Gastrocnemius medialis (tissue), 4 donors: ENCODE data around the gene STAC2. TPM values are rescaled to one million over a fixed set of nuclear protein-coding genes. Genes with fewer than 3 reads are reported as not detected.

Experiments used
- ATAC-seq, 2 donors: fragments of 150-250 bp; one replicate each; pipeline ENCODE4 v1.9.1; 2016
- DNase-seq, 2 donors: peaks; one replicate each; pipeline ENCODE4 v3.0.0-alpha.2; 2019
- H3K27ac ChIP-seq, 4 donors: fragments of 200-600 bp; sonication (generic); 1 replicate in 1 of 4; 2 replicates in 3 of 4; pipeline ENCODE4 v1.5.1; 2016 to 2018; ENCODE audit warnings: mild to moderate bottlenecking in 2 of 4, moderate library complexity in 1 of 4
- H3K27me3 ChIP-seq, 3 donors: fragments of 200-600 bp; sonication (generic) in 2 of 3; 1 replicate in 1 of 3; 2 replicates in 2 of 3; pipeline versions ENCODE4 v1.5.1 to v1.6.0; 2016 to 2019; ENCODE audit warnings: mild to moderate bottlenecking in 1 of 3, moderate library complexity in 1 of 3
- H3K36me3 ChIP-seq, 2 donors: fragments of 200-600 bp; sonication (generic) in 1 of 2; one replicate each; pipeline ENCODE4 v1.5.1; 2017 to 2018
- H3K4me1 ChIP-seq, 2 donors: fragments of 200-600 bp; sonication (generic) in 1 of 2; one replicate each; pipeline ENCODE4 v1.5.1; 2016 to 2017; ENCODE audit warnings: mild to moderate bottlenecking in 2 of 2
- H3K4me3 ChIP-seq, 4 donors: fragments of 200-600 bp; sonication (generic) in 3 of 4; 1 replicate in 1 of 4; 2 replicates in 3 of 4; pipeline ENCODE4 v1.5.1; 2016 to 2019; ENCODE audit warnings: mild to moderate bottlenecking in 2 of 4
- H3K9me3 ChIP-seq, 3 donors: fragments of 200-600 bp; sonication (generic) in 2 of 3; 1 replicate in 1 of 3; 2 replicates in 2 of 3; pipeline ENCODE4 v1.5.1; 2016 to 2019
- CTCF ChIP-seq, 5 experiments: fragments of 450-650 bp in 3 of 5; fragments of 200-600 bp in 2 of 5; sonication (generic) in 2 of 5; IDR thresholded peaks in 4 of 5; conservative IDR thresholded peaks in 1 of 5; 1 replicate in 4 of 5; 2 replicates in 1 of 5; pipeline ENCODE4 v1.5.1; 2016 to 2019; ENCODE audit warnings: antibody characterized with exemption in 5 of 5, mild to moderate bottlenecking in 3 of 5, moderate library complexity in 3 of 5
- POLR2A ChIP-seq, 2 donors: fragments of 450-650 bp; IDR thresholded peaks; one replicate each; pipeline ENCODE4 v1.6.1; 2017; ENCODE audit warnings: antibody characterized with exemption in 2 of 2, mild to moderate bottlenecking in 2 of 2, moderate library complexity in 2 of 2
- in situ Hi-C, 4 donors: fragments of 200-750 bp; cut with MboI; loops; one replicate each; pipeline versions ENCODE4 v1.15.0 to v1.8.0; 2017; ENCODE audit warnings: low sequenced_read_pairs in 4 of 4
- intact Hi-C: fragments of 100-400 bp; cut with DNase I; formaldehyde crosslinking; loops from one replicate; pipeline ENCODE4 v1.15.1; 2023; ENCODE audit warnings: low total_unique reads
- total RNA-seq, 4 donors: library from RNA; depleted of rRNA; stranded (reverse); fragments of >200 nt; gene quantifications; one replicate each; pipeline versions ENCODE4 v1.1.0 to v1.2.3, GENCODE V29; 2016

The STAC2 gene
- total RNA-seq, 4 donors from 2014 or later: not detected

- Histone ChIP-seq H3K27ac (no peak overlapping the region), H3K4me3 (no peak overlapping the region), H3K36me3 (no peaks in the 10 kb centered on the region), H3K9me3 (no peaks in the 10 kb centered on the region), H3K4me1 (peaks cover 29% of the 10 kb centered on the region in 2 donors), H3K27me3 (peaks cover 10 to 12% (median 10%) of the 10 kb centered on the region in 3 donors)
- no peak for ATAC-seq
- TF ChIP-seq CTCF (IDR thresholded peaks at IDR 0.05 in 4 of 5, conservative IDR thresholded peaks at IDR 0.05 in 1 of 5) (no peak), POLR2A (IDR thresholded peaks at IDR 0.05) (no peak)
- intact Hi-C loops: no loop called here
- no peak for DNase-seq
- in situ Hi-C loops: loop anchor here in 1 of 4 donors (10.0 kb wide), 1 partner anchor 66 kb away; the partner anchor contains the start of gene ARL5C
These were observed 4.6 kb upstream of the STAC2 start for GRCh38 chr17:39230361-39230760.

GRCh38 chr17:39229274-39229913, 3.6 kb upstream of the STAC2 start:
- H3K27ac ChIP-seq: no peak overlapping the region
- in situ Hi-C loops (no loop called here), intact Hi-C loops (no loop called here)
- peaks cover 29% of the 10 kb centered on the region in 2 donors for H3K4me1 ChIP-seq
- H3K4me3 ChIP-seq: no peak overlapping the region
- DNase-seq (no peak), ATAC-seq (no peak)
- peaks cover 12 to 21% (median 18%) of the 10 kb centered on the region in 3 donors for H3K27me3 ChIP-seq
- H3K9me3 ChIP-seq: no peaks in the 10 kb centered on the region
- no peaks in the 10 kb centered on the region for H3K36me3 ChIP-seq
- TF ChIP-seq CTCF (IDR thresholded peaks at IDR 0.05 in 4 of 5, conservative IDR thresholded peaks at IDR 0.05 in 1 of 5) (no peak), POLR2A (IDR thresholded peaks at IDR 0.05) (no peak)

- peak; percentile 73 to 87 for ATAC-seq
- Histone ChIP-seq H3K27me3 (peaks cover 12 to 23% (median 18%) of the 10 kb centered on the region in 3 donors), H3K27ac (peak overlapping the region in 2 of 4 donors; percentile 35 to 37), H3K4me1 (peaks cover 29 to 30% of the 10 kb centered on the region in 2 donors), H3K36me3 (no peaks in the 10 kb centered on the region), H3K4me3 (no peak overlapping the region), H3K9me3 (no peaks in the 10 kb centered on the region)
- DNase-seq: no peak
- in situ Hi-C loops: no loop called here
- TF ChIP-seq CTCF (IDR thresholded peaks at IDR 0.05 in 4 of 5, conservative IDR thresholded peaks at IDR 0.05 in 1 of 5) (no peak), POLR2A (IDR thresholded peaks at IDR 0.05) (no peak)
- intact Hi-C loops: loop anchor here (2.0 kb wide), 1 partner anchor 15 kb away; no protein-coding TSS in a partner anchor
These were observed 1.7 kb upstream of the STAC2 start for GRCh38 chr17:39227364-39227919.

- H3K36me3 ChIP-seq: no peaks in the 10 kb centered on the region
- ATAC-seq (no peak), DNase-seq (no peak)
- intact Hi-C loops (loop anchor here (2.0 kb wide), 1 partner anchor 13 kb away; no protein-coding TSS in a partner anchor), in situ Hi-C loops (no loop called here)
- peak overlapping the region; percentile 36 to 51 (median 47) for H3K4me3 ChIP-seq
- no peak overlapping the region for H3K27ac ChIP-seq
- TF ChIP-seq POLR2A (IDR thresholded peaks at IDR 0.05) (no peak), CTCF (IDR thresholded peaks at IDR 0.05 in 4 of 5, conservative IDR thresholded peaks at IDR 0.05 in 1 of 5) (no peak)
- H3K9me3 ChIP-seq: no peaks in the 10 kb centered on the region
- H3K27me3 ChIP-seq: peaks cover 12 to 23% (median 16%) of the 10 kb centered on the region in 3 donors
- H3K4me1 ChIP-seq: peaks cover 22 to 26% of the 10 kb centered on the region in 2 donors
These were observed 376 bp upstream of the STAC2 start for GRCh38 chr17:39225959-39226683.
